HepG2 (cell line): Measurements from ENCODE around the gene LYRM4. TPM values are rescaled to one million over a fixed set of nuclear protein-coding genes. Genes with fewer than 3 reads are reported as not detected.

ENCODE experiments used
- ATAC-seq: fragments of 200-7000 bp; cut with Tn5 transposase; 3 replicates; pipeline ENCODE4 v1.9.1; 2020; ENCODE audit warnings: mild to moderate bottlenecking, moderate library complexity
- BruUV-seq: library from RNA; stranded (reverse); fragments of 400-500 nt; replicated peaks from 2 replicates; lab custom pipeline; 2021; lab: Mats Ljungman, UMichigan
- CTCF ChIA-PET: fragments of 300-600 bp; formaldehyde crosslinking; extraction: SDS; loops from one replicate; lab custom pipeline; 2021; ENCODE audit warnings: low total read pairs, inconsistent platforms, low intra/inter-chr PET ratio; lab: Yijun Ruan, JAX
- POLR2A ChIA-PET: fragments of 350-600 bp; sonication (Branson Sonifier 250); formaldehyde crosslinking; loops from one replicate; lab custom pipeline; 2020; ENCODE audit warnings: antibody characterized with exemption, inconsistent platforms; lab: Yijun Ruan, JAX
- DNase-seq: peaks from one replicate; pipeline ENCODE4 v3.0.0-alpha.2; 2015; ENCODE audit warnings: low spot score
- FAIRE-seq: peaks from 3 replicates; lab custom pipeline; 2011; peaks lifted over from hg19 to GRCh38; lab: Jason Lieb, UNC
- H2AFZ ChIP-seq: one replicate; pipeline ENCODE4 v1.6.1; 2011; ENCODE audit warnings: low read length, inconsistent platforms
- H3K27ac ChIP-seq: fragments of 300-600 bp; 3 replicates; pipeline ENCODE4 v1.8.0; 2011; ENCODE audit warnings: mixed run types, mild to moderate bottlenecking, mixed read lengths, low read length, inconsistent platforms; ENCODE audit not compliant: insufficient read depth; ENCODE audit errors: extremely low read length
- H3K27me3 ChIP-seq, 2 experiments: fragments of 200-600 bp in 1 of 2; 2 replicates in 1 of 2; 3 replicates in 1 of 2; pipeline versions ENCODE4 v1.6.0 to v1.8.0; 2011; ENCODE audit warnings: low read length in 2 of 2, mild to moderate bottlenecking in 2 of 2, moderate library complexity in 2 of 2, inconsistent platforms in 1 of 2; ENCODE audit not compliant: insufficient read depth in 2 of 2, control insufficient read depth in 1 of 2
- H3K36me3 ChIP-seq, 2 experiments: fragments of 200-600 bp in 1 of 2; replicated peaks in 1 of 2; 2 replicates in 1 of 2; 3 replicates in 1 of 2; pipeline versions ENCODE4 v1.5.1 to v1.8.0; 2011; ENCODE audit warnings: low read length in 2 of 2, inconsistent platforms in 1 of 2; ENCODE audit not compliant: insufficient read depth in 2 of 2, control insufficient read depth in 1 of 2
- H3K4me1 ChIP-seq: 2 replicates; pipeline ENCODE4 v1.5.1; 2012; ENCODE audit warnings: low read length, inconsistent platforms; ENCODE audit not compliant: insufficient read depth
- H3K4me2 ChIP-seq: 2 replicates; pipeline ENCODE4 v1.6.0; 2011; ENCODE audit warnings: low read depth, low read length, inconsistent platforms
- H3K4me3 ChIP-seq, 3 experiments: fragments of 200-600 bp in 1 of 3; sonication (generic), shearing (Covaris generic) in 1 of 3; replicated peaks in 1 of 3; 2 replicates each; pipeline ENCODE4 v1.5.1; 2011 to 2016; ENCODE audit warnings: low read length in 3 of 3, inconsistent platforms in 2 of 3, low read depth in 2 of 3, mild to moderate bottlenecking in 2 of 3, control low read depth in 1 of 3, mixed read lengths in 1 of 3; ENCODE audit not compliant: insufficient read depth in 1 of 3
- H3K79me2 ChIP-seq: one replicate; pipeline ENCODE4 v1.6.1; 2011; ENCODE audit warnings: low read length, inconsistent platforms; ENCODE audit not compliant: insufficient read depth
- H3K9ac ChIP-seq: 2 replicates; pipeline ENCODE4 v1.6.0; 2011; ENCODE audit warnings: mild to moderate bottlenecking, low read depth, low read length, inconsistent platforms; ENCODE audit not compliant: insufficient read depth
- H3K9me3 ChIP-seq: 2 replicates; pipeline ENCODE4 v1.5.1; 2012; ENCODE audit warnings: mild to moderate bottlenecking, low read length
- H4K20me1 ChIP-seq: 2 replicates; pipeline ENCODE4 v1.6.0; 2011; ENCODE audit warnings: inconsistent platforms, mild to moderate bottlenecking, low read length, moderate library complexity; ENCODE audit not compliant: insufficient read depth
- BORCS8-MEF2B ChIP-seq: sonication (generic); formaldehyde crosslinking; IDR thresholded peaks from 2 replicates; pipeline ENCODE4 v1.8.0; 2022; ENCODE audit warnings: mild to moderate bottlenecking, missing genetic modification reagents
- GABPB1 ChIP-seq: IDR thresholded peaks from 2 replicates; pipeline ENCODE4 v1.6.1; 2016; ENCODE audit warnings: mild to moderate bottlenecking, missing genetic modification reagents, moderate library complexity, missing compliant biosample characterization
- SALL1 ChIP-seq: sonication (generic); formaldehyde crosslinking; IDR thresholded peaks from 2 replicates; pipeline ENCODE4 v1.8.0; 2022; ENCODE audit warnings: mild to moderate bottlenecking, missing genetic modification reagents
- SUZ12 ChIP-seq: fragments of 150-350 bp; IDR thresholded peaks from 2 replicates; pipeline ENCODE4 v1.6.1; 2014; ENCODE audit warnings: low read depth, low read length
- ZNF136 ChIP-seq: sonication (generic); formaldehyde crosslinking; IDR thresholded peaks from 2 replicates; pipeline ENCODE4 v1.8.1; 2022; ENCODE audit warnings: low read depth, mild to moderate bottlenecking, moderate library complexity, missing genetic modification reagents
- ZNF746 ChIP-seq: sonication (generic); formaldehyde crosslinking; IDR thresholded peaks from 2 replicates; pipeline ENCODE4 v1.8.0; 2022; ENCODE audit warnings: mild to moderate bottlenecking, missing genetic modification reagents
- WGBS: methylation state at CpG from one replicate; pipeline ENCODE4 v1.1.6; 2017; ENCODE audit warnings: low lambda C conversion rate; 5-methylcytosine and 5-hydroxymethylcytosine counted together
- in situ Hi-C: cut with HindIII; loops from 2 replicates; pipeline ENCODE4 v1.10.0; 2017; ENCODE audit warnings: low pct_unique_long_range_greater_than_20kb; ENCODE audit not compliant: extremely low pct_ligation_motif_present
- intact Hi-C: fragments of 100-400 bp; cut with micrococcal nuclease; formaldehyde crosslinking; loops from one replicate; pipeline ENCODE4 v1.10.0; 2022; ENCODE audit not compliant: unreplicated experiment
- polyA plus RNA-seq, 8 experiments: library from polyadenylated mRNA; depleted of rRNA in 3 of 8; stranded (reverse) in 7 of 8; unstranded in 1 of 8; fragments of >200 nt; fragmentation: Illumina TruSeq in 4 of 8; extraction: Trizol in 4 of 8; gene quantifications; 2 replicates each; pipeline versions ENCODE4 v1.2.1 to v1.2.3, GENCODE V29; 2011 to 2016; ENCODE audit warnings: low read depth in 4 of 8, missing spikeins in 1 of 8, mixed read lengths in 1 of 8; ENCODE audit not compliant: insufficient read depth in 1 of 8
- total RNA-seq, 5 experiments: library from RNA; depleted of rRNA; stranded (reverse); fragments of >200 nt; fragmentation: Illumina TruSeq; extraction: Trizol; gene quantifications; 2 replicates each; pipeline ENCODE4 v1.2.3, GENCODE V29; 2016; ENCODE audit warnings: low read depth in 1 of 5
- TF ChIP-seq, protein P1 (sequence below): sonication (generic); formaldehyde crosslinking; IDR thresholded peaks from 2 replicates; pipeline ENCODE4 v1.5.1; 2020; ENCODE audit warnings: missing genetic modification reagents, mild to moderate bottlenecking, borderline replicate concordance
- TF ChIP-seq, protein P2 (sequence below): sonication (generic); formaldehyde crosslinking; IDR thresholded peaks from 2 replicates; pipeline ENCODE4 v1.4.0; 2020; ENCODE audit warnings: low read depth, mild to moderate bottlenecking, missing genetic modification reagents

Gene LYRM4
- total and polyA plus RNA-seq, 2 of the 13 experiments (the other 11 are each of a cell fraction or from before 2014, with no cell fraction given), result 64.6 to 67.5 TPM

GRCh38 chr6:5294392-5295211 lies 33.9 kb upstream of the LYRM4 start:
- Histone ChIP-seq H3K4me1 (peaks cover 16% of the 10 kb centered on the region), H4K20me1 (no peaks in the 10 kb centered on the region), H3K79me2 (peaks cover 7% of the 10 kb centered on the region), H3K4me3 (no peak overlapping the region), H3K9ac (no peak overlapping the region), H3K36me3 (no peaks in the 10 kb centered on the region), H3K4me2 (no peak overlapping the region), H3K27ac (no peak overlapping the region), H3K9me3 (no peaks in the 10 kb centered on the region)
- WGBS, result 97% methylated on average over 11 of the region's 11 CpGs
- POLR2A ChIA-PET, result no interaction called here
- FAIRE-seq (no peak), ATAC-seq (no peak), DNase-seq (no peak)
- CTCF ChIA-PET, result no interaction called here
- intact Hi-C loops, result no loop called here
- BruUV-seq, result no TSS peak
- in situ Hi-C loops, result no loop called here
- no peak for TF ChIP-seq ZNF136 (CRISPR knock-in tag)
- TF ChIP-seq BORCS8-MEF2B (CRISPR knock-in tag), result no peak
- TF ChIP-seq ZNF746 (CRISPR knock-in tag), result no peak
- TF ChIP-seq SALL1 (CRISPR knock-in tag), result no peak
- TF ChIP-seq, protein P1, sequence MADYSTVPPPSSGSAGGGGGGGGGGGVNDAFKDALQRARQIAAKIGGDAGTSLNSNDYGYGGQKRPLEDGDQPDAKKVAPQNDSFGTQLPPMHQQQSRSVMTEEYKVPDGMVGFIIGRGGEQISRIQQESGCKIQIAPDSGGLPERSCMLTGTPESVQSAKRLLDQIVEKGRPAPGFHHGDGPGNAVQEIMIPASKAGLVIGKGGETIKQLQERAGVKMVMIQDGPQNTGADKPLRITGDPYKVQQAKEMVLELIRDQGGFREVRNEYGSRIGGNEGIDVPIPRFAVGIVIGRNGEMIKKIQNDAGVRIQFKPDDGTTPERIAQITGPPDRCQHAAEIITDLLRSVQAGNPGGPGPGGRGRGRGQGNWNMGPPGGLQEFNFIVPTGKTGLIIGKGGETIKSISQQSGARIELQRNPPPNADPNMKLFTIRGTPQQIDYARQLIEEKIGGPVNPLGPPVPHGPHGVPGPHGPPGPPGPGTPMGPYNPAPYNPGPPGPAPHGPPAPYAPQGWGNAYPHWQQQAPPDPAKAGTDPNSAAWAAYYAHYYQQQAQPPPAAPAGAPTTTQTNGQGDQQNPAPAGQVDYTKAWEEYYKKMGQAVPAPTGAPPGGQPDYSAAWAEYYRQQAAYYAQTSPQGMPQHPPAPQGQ, result no peak
- no peak for TF ChIP-seq SUZ12
- TF ChIP-seq, protein P2, sequence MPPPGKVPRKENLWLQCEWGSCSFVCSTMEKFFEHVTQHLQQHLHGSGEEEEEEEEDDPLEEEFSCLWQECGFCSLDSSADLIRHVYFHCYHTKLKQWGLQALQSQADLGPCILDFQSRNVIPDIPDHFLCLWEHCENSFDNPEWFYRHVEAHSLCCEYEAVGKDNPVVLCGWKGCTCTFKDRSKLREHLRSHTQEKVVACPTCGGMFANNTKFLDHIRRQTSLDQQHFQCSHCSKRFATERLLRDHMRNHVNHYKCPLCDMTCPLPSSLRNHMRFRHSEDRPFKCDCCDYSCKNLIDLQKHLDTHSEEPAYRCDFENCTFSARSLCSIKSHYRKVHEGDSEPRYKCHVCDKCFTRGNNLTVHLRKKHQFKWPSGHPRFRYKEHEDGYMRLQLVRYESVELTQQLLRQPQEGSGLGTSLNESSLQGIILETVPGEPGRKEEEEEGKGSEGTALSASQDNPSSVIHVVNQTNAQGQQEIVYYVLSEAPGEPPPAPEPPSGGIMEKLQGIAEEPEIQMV, result no peak
- TF ChIP-seq GABPB1 (CRISPR knock-in tag), result no peak
- TF ChIP-seq, all 625 proteins: peak for 0
- no peak overlapping the region for H2AFZ ChIP-seq
- H3K27me3 ChIP-seq, result no peaks in the 10 kb centered on the region
